ENCODE data around the gene NOLC1.
"Not testable (repeated sequence)": the region's sequence is repeated elsewhere in the genome, so short reads cannot be mapped to it uniquely, and the experiment has no call there.

The NOLC1 gene

GRCh38 chr10:102157224-102157623, 5.0 kb downstream of the NOLC1 start:
- FAIRE-seq, result no peak

- no peak for FAIRE-seq
These were observed 6.9 kb downstream of the NOLC1 start for GRCh38 chr10:102159051-102159597.

GRCh38 chr10:102159831-102160230, 7.6 kb downstream of the NOLC1 start:
- no peak for FAIRE-seq

- no peak for FAIRE-seq
These were observed 11.3 kb downstream of the NOLC1 start for GRCh38 chr10:102163342-102163989.

- no peak for FAIRE-seq
These were observed 15.7 kb downstream of the NOLC1 start for GRCh38 chr10:102167861-102168260.

GRCh38 chr10:102170602-102171001, 18.4 kb downstream of the NOLC1 start:
- FAIRE-seq, result no peak

- no peak for FAIRE-seq
These were observed 20.1 kb downstream of the NOLC1 start for GRCh38 chr10:102172288-102172687.

- no peak for FAIRE-seq
These were observed 23.2 kb downstream of the NOLC1 start for GRCh38 chr10:102175415-102175814.

GRCh38 chr10:102184606-102185005, 32.4 kb downstream of the NOLC1 start:
- FAIRE-seq, result no peak

- FAIRE-seq, result no peak
These were observed 33.1 kb downstream of the NOLC1 start for GRCh38 chr10:102185272-102185671.

- FAIRE-seq, result no peak
These were observed 33.8 kb downstream of the NOLC1 start for GRCh38 chr10:102185811-102186527.

- FAIRE-seq, result no peak
These were observed 36.2 kb downstream of the NOLC1 start for GRCh38 chr10:102188298-102188940.

GRCh38 chr10:102188941-102189898, 37.0 kb downstream of the NOLC1 start:
- not testable (repeated sequence) for FAIRE-seq

GRCh38 chr10:102191956-102192355, 39.8 kb downstream of the NOLC1 start:
- no peak for FAIRE-seq

- no peak for FAIRE-seq
These were observed 43.2 kb downstream of the NOLC1 start for GRCh38 chr10:102195296-102195870.

GRCh38 chr10:102196893-102197292, 44.7 kb downstream of the NOLC1 start:
- FAIRE-seq, result no peak

- FAIRE-seq, result no peak
These were observed 45.8 kb downstream of the NOLC1 start for GRCh38 chr10:102198027-102198426.

- FAIRE-seq, result no peak
These were observed 48.8 kb downstream of the NOLC1 start for GRCh38 chr10:102200751-102201640.

GRCh38 chr10:102202386-102202785, 50.2 kb downstream of the NOLC1 start:
- FAIRE-seq, result no peak

- FAIRE-seq, result no peak
These were observed 56.3 kb downstream of the NOLC1 start for GRCh38 chr10:102208311-102209035.
